ENCODE data around the gene COIL. TPM values are rescaled to one million over a fixed set of nuclear protein-coding genes. Genes with fewer than 3 reads are reported as not detected.

Gene COIL
- total and polyA plus RNA-seq, 2 donors (not counting 1 experiment from before 2014, with no cell fraction given) = 3.7 to 19.8 TPM

DNA sequence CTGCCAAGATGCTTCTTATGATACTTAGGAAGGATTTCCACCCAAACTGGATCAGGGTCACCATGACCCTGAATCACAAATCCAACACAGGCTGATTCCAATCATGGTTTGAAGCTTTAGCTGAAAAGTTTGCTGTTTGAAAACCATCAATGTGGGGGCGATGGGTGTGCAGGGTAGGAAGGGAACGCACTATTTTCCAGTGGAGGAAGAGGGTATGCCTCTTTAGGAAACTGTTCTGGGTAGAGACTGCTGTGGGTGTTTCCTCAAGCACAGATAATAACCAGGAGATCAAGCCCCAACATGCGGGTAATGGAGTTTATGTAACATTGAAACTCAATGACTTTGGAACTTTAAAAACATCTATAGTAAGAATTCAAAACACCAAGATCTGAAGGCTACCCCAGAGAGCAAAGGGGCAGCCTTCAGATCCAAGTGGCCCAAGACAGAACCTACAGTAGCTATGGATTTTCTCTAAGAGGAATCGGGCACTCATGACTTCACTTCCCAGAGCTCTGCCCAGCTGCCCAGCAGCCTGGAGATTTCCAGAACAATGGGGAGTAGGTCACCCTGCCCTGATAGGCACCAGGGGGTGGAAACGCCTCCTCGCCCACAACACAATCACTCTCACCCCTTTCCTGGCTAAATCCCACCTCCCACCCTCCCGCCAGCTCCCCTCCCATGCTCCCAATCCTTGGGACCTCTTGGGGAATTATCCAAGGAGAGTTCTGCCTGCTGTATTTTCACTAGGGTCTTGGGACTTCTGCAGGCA, 69.8 kb downstream of the COIL start:
- Mint-ChIP-seq H3K27me3 (no peaks in the 10 kb centered on the region), H3K9me3 (ENCODE audit: insufficient read depth) (peaks cover 5% of the 10 kb centered on the region), H3K4me1 (peaks cover 3% of the 10 kb centered on the region), H3K27ac (no peak overlapping the region), H3K4me3 (no peak overlapping the region)
- ChIA-PET CTCF (interaction anchor here (0.7 to 7.5 kb wide), 6 partner anchors 14 to 62 kb away, joined by 3 to 34 read pairs (median 4); no protein-coding TSS in a partner anchor), POLR2A (interaction anchor here (0.6 kb wide), 1 partner anchor 55 kb away, joined by 3 read pairs; no protein-coding TSS in a partner anchor)
- DNase-seq (no peak), ATAC-seq (ENCODE audit: low read depth) (no peak)
- H3K79me2 ChIP-seq (ENCODE audit: control insufficient read depth, insufficient read depth, low read length) = peaks cover 14% of the 10 kb centered on the region
- H3K9me3 ChIP-seq (ENCODE audit: control extremely low read depth in 1 of 3, control insufficient read depth in 2 of 3, insufficient read depth in 1 of 3, low read length in 2 of 3) = peaks cover 0 to 15% (median 14%) of the 10 kb centered on the region in 3 donors
- peaks cover 9 to 96% of the 10 kb centered on the region in 2 experiments for H3K36me3 ChIP-seq (replicated peaks in 1 of 2; ENCODE audit: control extremely low read depth in 1 of 2, control insufficient read depth in 1 of 2, extremely low read depth in 1 of 2, insufficient read depth in 2 of 2, low read length in 1 of 2)
- no peak overlapping the region for H3K27ac ChIP-seq (ENCODE audit: low read length in 2 of 2)
- H3K27me3 ChIP-seq (replicated peaks in 1 of 4; ENCODE audit: control extremely low read depth in 1 of 4, control insufficient read depth in 3 of 4, insufficient read depth in 4 of 4, low read length in 3 of 4) = no peaks in the 10 kb centered on the region
- no peak overlapping the region for H3K4me3 ChIP-seq (ENCODE audit: control extremely low read depth in 1 of 5, extremely low read depth in 1 of 5, insufficient read depth in 1 of 5, low read depth in 2 of 5, low read length in 4 of 5)
- no peak overlapping the region for H3K9ac ChIP-seq (ENCODE audit: low read length)
- TF ChIP-seq EZH2 (IDR thresholded peaks at IDR 0.05; ENCODE audit: borderline replicate concordance, insufficient read depth, low read depth, low read length, poor library complexity, severe bottlenecking) = no peak
- TF ChIP-seq, protein P1, sequence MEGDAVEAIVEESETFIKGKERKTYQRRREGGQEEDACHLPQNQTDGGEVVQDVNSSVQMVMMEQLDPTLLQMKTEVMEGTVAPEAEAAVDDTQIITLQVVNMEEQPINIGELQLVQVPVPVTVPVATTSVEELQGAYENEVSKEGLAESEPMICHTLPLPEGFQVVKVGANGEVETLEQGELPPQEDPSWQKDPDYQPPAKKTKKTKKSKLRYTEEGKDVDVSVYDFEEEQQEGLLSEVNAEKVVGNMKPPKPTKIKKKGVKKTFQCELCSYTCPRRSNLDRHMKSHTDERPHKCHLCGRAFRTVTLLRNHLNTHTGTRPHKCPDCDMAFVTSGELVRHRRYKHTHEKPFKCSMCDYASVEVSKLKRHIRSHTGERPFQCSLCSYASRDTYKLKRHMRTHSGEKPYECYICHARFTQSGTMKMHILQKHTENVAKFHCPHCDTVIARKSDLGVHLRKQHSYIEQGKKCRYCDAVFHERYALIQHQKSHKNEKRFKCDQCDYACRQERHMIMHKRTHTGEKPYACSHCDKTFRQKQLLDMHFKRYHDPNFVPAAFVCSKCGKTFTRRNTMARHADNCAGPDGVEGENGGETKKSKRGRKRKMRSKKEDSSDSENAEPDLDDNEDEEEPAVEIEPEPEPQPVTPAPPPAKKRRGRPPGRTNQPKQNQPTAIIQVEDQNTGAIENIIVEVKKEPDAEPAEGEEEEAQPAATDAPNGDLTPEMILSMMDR (IDR thresholded peaks at IDR 0.05) = no peak
- intact Hi-C loops (cut with micrococcal nuclease) = loop anchor here (1.0 kb wide), 1 partner anchor 49 kb away; no protein-coding TSS in a partner anchor
- WGBS (ENCODE audit: insufficient coverage) = 96% methylated on average over 4 of the region's 7 CpGs
- H3K4me2 ChIP-seq (replicated peaks; ENCODE audit: low read depth, low read length, poor library complexity, severe bottlenecking) = no peak overlapping the region
- H3K4me1 ChIP-seq (ENCODE audit: control insufficient read depth in 2 of 2, insufficient read depth in 2 of 2, low read length in 2 of 2) = no peaks in the 10 kb centered on the region
- H2AFZ ChIP-seq (ENCODE audit: insufficient read depth, low read depth, low read length, poor library complexity, severe bottlenecking) = no peak overlapping the region
- H4K20me1 ChIP-seq (ENCODE audit: control insufficient read depth, insufficient read depth, low read length, poor library complexity, severe bottlenecking) = peaks cover 14% of the 10 kb centered on the region

DNA sequence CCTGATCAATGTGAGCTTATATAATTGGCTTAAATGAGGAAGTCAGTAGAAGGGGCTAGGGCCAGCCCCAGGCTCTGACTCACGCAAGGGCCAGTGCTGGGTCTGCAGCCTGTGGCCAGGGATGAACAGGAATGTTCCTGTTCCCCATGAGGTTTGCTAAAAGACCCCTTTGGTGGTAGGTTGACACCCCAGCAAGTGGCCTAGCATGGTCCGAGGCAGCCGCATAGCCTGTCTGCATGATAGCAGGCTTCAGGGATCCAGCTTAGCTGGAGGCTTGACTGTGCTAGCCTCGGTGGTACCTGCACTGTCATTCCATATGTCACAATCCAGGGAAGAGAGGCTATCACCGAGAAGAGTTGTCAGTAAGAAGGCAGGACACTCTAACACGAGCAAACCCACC, 70.5 kb downstream of the COIL start:
- Mint-ChIP-seq H3K4me1 (no peaks in the 10 kb centered on the region), H3K4me3 (no peak overlapping the region), H3K27me3 (no peaks in the 10 kb centered on the region), H3K9me3 (ENCODE audit: insufficient read depth) (peaks cover 5% of the 10 kb centered on the region), H3K27ac (no peak overlapping the region)
- no peak for ATAC-seq (ENCODE audit: low read depth)
- H3K9me3 ChIP-seq (ENCODE audit: control extremely low read depth in 1 of 3, control insufficient read depth in 2 of 3, insufficient read depth in 1 of 3, low read length in 2 of 3) = peaks cover 0 to 15% (median 14%) of the 10 kb centered on the region in 3 donors
- no peaks in the 10 kb centered on the region for H3K4me1 ChIP-seq (ENCODE audit: control insufficient read depth in 2 of 2, insufficient read depth in 2 of 2, low read length in 2 of 2)
- DNase-seq = no peak
- H4K20me1 ChIP-seq (ENCODE audit: control insufficient read depth, insufficient read depth, low read length, poor library complexity, severe bottlenecking) = peaks cover 14% of the 10 kb centered on the region
- ChIA-PET POLR2A (interaction anchor here (0.6 to 1.2 kb wide), 2 partner anchors 23 to 55 kb away, joined by 3 read pairs; partner anchors contain the start of gene TRIM25), CTCF (interaction anchor here (1.0 to 7.5 kb wide), 5 partner anchors 15 to 51 kb away, joined by 3 to 34 read pairs (median 4); no protein-coding TSS in a partner anchor)
- H3K4me3 ChIP-seq (ENCODE audit: control extremely low read depth in 1 of 5, extremely low read depth in 1 of 5, insufficient read depth in 1 of 5, low read depth in 2 of 5, low read length in 4 of 5) = no peak overlapping the region
- no peak overlapping the region for H3K9ac ChIP-seq (ENCODE audit: low read length)
- intact Hi-C loops (cut with micrococcal nuclease) = no loop called here
- no peak overlapping the region for H3K27ac ChIP-seq (ENCODE audit: low read length in 2 of 2)
- no peaks in the 10 kb centered on the region for H3K27me3 ChIP-seq (replicated peaks in 1 of 4; ENCODE audit: control extremely low read depth in 1 of 4, control insufficient read depth in 3 of 4, insufficient read depth in 4 of 4, low read length in 3 of 4)
- TF ChIP-seq, protein P1 (IDR thresholded peaks at IDR 0.05) = no peak
- no peak for TF ChIP-seq EZH2 (IDR thresholded peaks at IDR 0.05; ENCODE audit: borderline replicate concordance, insufficient read depth, low read depth, low read length, poor library complexity, severe bottlenecking)
- H2AFZ ChIP-seq (ENCODE audit: insufficient read depth, low read depth, low read length, poor library complexity, severe bottlenecking) = no peak overlapping the region
- WGBS (ENCODE audit: insufficient coverage) = 100% methylated on average over 5 of the region's 6 CpGs
- H3K4me2 ChIP-seq (replicated peaks; ENCODE audit: low read depth, low read length, poor library complexity, severe bottlenecking) = no peak overlapping the region
- peaks cover 9 to 89% of the 10 kb centered on the region in 2 experiments for H3K36me3 ChIP-seq (replicated peaks in 1 of 2; ENCODE audit: control extremely low read depth in 1 of 2, control insufficient read depth in 1 of 2, extremely low read depth in 1 of 2, insufficient read depth in 2 of 2, low read length in 1 of 2)
- peaks cover 9% of the 10 kb centered on the region for H3K79me2 ChIP-seq (ENCODE audit: control insufficient read depth, insufficient read depth, low read length)

Data from B cell (primary cell).